ENCODE measurements around the gene SLC17A5. TPM values are rescaled to one million over a fixed set of nuclear protein-coding genes. Genes with fewer than 3 reads are reported as not detected.
A peak's percentile ranks its signal among the peaks of the same experiment; 100 is the strongest.
"Not testable (repeated sequence)": the region's sequence is repeated elsewhere in the genome, so short reads cannot be mapped to it uniquely, and the experiment has no call there.

SLC17A5 gene
- total RNA-seq, 1 experiment from 2014 or later = 6.1 TPM

DNA sequence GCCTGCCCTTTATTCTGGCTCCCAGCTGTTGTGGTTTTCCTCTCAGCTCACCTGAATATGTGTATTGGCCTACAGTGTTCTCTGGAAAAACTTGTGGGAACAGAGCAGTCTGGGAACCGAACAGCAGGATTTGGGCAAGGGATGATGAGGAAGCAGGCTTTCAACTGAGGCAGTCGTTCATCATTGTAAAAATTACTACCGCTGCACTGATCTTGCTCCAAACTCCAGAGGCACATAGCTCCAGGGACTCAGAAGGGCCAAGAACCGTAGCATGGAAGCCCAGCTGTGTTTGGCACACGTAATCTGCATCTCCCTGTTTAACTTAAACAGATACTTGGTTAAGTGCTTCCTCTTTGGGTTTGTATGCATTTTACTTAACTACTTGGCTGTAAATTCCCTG, 84.7 kb downstream of the SLC17A5 start:
- no peak overlapping the region for H3K27ac Mint-ChIP-seq (ENCODE audit: low read depth, unreplicated experiment)
- POLR2A ChIA-PET = interaction anchor here (1.8 to 7.1 kb wide), 3 partner anchors 11 to 48 kb away, joined by 7 to 55 read pairs (median 48); partner anchors contain the start of gene EEF1A1
- H3K4me1 Mint-ChIP-seq (ENCODE audit: insufficient read depth, unreplicated experiment) = peaks cover 10% of the 10 kb centered on the region
- TF ChIP-seq, protein P1, sequence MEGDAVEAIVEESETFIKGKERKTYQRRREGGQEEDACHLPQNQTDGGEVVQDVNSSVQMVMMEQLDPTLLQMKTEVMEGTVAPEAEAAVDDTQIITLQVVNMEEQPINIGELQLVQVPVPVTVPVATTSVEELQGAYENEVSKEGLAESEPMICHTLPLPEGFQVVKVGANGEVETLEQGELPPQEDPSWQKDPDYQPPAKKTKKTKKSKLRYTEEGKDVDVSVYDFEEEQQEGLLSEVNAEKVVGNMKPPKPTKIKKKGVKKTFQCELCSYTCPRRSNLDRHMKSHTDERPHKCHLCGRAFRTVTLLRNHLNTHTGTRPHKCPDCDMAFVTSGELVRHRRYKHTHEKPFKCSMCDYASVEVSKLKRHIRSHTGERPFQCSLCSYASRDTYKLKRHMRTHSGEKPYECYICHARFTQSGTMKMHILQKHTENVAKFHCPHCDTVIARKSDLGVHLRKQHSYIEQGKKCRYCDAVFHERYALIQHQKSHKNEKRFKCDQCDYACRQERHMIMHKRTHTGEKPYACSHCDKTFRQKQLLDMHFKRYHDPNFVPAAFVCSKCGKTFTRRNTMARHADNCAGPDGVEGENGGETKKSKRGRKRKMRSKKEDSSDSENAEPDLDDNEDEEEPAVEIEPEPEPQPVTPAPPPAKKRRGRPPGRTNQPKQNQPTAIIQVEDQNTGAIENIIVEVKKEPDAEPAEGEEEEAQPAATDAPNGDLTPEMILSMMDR (IDR thresholded peaks at IDR 0.05; ENCODE audit: unreplicated experiment) = no peak
- no peak for DNase-seq (ENCODE audit: unreplicated experiment)
- intact Hi-C loops (cut with micrococcal nuclease) = loop anchor here (5.0 kb wide), 1 partner anchor 47 kb away; the partner anchor contains the start of gene EEF1A1
- H3K27me3 Mint-ChIP-seq (ENCODE audit: insufficient read depth, unreplicated experiment) = no peaks in the 10 kb centered on the region
- no peaks in the 10 kb centered on the region for H3K9me3 Mint-ChIP-seq (ENCODE audit: unreplicated experiment)
- H3K4me3 Mint-ChIP-seq (ENCODE audit: unreplicated experiment) = no peak overlapping the region
- CTCF ChIA-PET = no interaction called here
- BruUV-seq (replicated peaks) = no TSS peak
- no peaks in the 10 kb centered on the region for H3K36me3 Mint-ChIP-seq (ENCODE audit: insufficient read depth, unreplicated experiment)

DNA sequence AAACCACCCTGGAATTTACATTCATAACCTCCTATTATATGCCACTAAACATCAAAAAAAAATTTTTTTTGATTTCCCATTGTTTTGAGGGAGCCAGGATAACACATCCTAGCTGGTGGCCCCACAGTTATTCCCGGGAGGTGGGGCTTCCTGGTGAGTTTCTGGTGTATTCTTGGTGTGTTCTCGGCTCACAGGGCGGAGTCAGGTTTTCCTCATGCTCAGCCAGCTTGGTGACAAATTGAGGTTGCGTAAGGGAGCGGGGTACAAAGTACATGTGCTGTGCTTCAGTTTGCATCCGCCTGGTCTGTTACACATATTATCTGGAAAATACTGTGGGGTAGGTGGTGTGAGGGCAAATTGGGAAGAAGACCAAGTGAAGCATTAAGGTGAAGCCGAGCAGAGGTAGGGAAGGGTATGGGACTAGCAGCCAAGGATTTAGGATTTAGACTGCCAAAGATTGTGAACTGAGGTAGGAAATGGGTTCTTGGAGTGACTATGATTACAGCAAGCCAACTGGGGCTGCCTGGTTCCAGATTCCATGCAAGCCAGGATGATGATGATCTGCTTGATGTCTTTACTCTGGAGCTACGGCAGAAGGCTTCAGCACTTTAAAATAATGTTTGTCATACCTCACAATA, 86.7 kb downstream of the SLC17A5 start:
- TF ChIP-seq, protein P1 (IDR thresholded peaks at IDR 0.05; ENCODE audit: unreplicated experiment) = no peak
- peaks cover 10% of the 10 kb centered on the region for H3K4me1 Mint-ChIP-seq (ENCODE audit: insufficient read depth, unreplicated experiment)
- ChIA-PET POLR2A (interaction anchor here (0.7 to 7.1 kb wide), 7 partner anchors 9 to 105 kb away, joined by 3 to 55 read pairs (median 6); partner anchors contain the start of genes EEF1A1 and MTO1), CTCF (interaction anchor here (1.6 kb wide), 1 partner anchor 11 kb away, joined by 7 read pairs; no protein-coding TSS in a partner anchor)
- no peaks in the 10 kb centered on the region for H3K27me3 Mint-ChIP-seq (ENCODE audit: insufficient read depth, unreplicated experiment)
- H3K27ac Mint-ChIP-seq (ENCODE audit: low read depth, unreplicated experiment) = peak overlapping the region; percentile 77
- intact Hi-C loops (cut with micrococcal nuclease) = loop anchor here (5.0 kb wide), 1 partner anchor 45 kb away; the partner anchor contains the start of gene EEF1A1
- no TSS peak for BruUV-seq (replicated peaks)
- DNase-seq (ENCODE audit: unreplicated experiment) = peak; percentile 88
- no peaks in the 10 kb centered on the region for H3K9me3 Mint-ChIP-seq (ENCODE audit: unreplicated experiment)
- H3K36me3 Mint-ChIP-seq (ENCODE audit: insufficient read depth, unreplicated experiment) = no peaks in the 10 kb centered on the region
- peak overlapping the region; percentile 21 for H3K4me3 Mint-ChIP-seq (ENCODE audit: unreplicated experiment)

GRCh38 chr6:73566486-73566871, 87.3 kb downstream of the SLC17A5 start:
- Mint-ChIP-seq H3K27ac (ENCODE audit: low read depth, unreplicated experiment) (peak overlapping the region; percentile 77), H3K4me3 (ENCODE audit: unreplicated experiment) (peak overlapping the region; percentile 21)
- H3K9me3 Mint-ChIP-seq (ENCODE audit: unreplicated experiment); DNase-seq (ENCODE audit: unreplicated experiment); BruUV-seq (replicated peaks); H3K36me3 Mint-ChIP-seq (ENCODE audit: insufficient read depth, unreplicated experiment); H3K4me1 Mint-ChIP-seq (ENCODE audit: insufficient read depth, unreplicated experiment); H3K27me3 Mint-ChIP-seq (ENCODE audit: insufficient read depth, unreplicated experiment): not testable (repeated sequence)
- POLR2A ChIA-PET = interaction anchor here (0.7 to 7.1 kb wide), 7 partner anchors 9 to 105 kb away, joined by 3 to 55 read pairs (median 6); partner anchors contain the start of genes EEF1A1 and MTO1
- intact Hi-C loops (cut with micrococcal nuclease) = loop anchor here (5.0 kb wide), 1 partner anchor 44 kb away; the partner anchor contains the start of gene EEF1A1
- CTCF ChIA-PET = interaction anchor here (1.6 kb wide), 1 partner anchor 11 kb away, joined by 7 read pairs; no protein-coding TSS in a partner anchor

DNA sequence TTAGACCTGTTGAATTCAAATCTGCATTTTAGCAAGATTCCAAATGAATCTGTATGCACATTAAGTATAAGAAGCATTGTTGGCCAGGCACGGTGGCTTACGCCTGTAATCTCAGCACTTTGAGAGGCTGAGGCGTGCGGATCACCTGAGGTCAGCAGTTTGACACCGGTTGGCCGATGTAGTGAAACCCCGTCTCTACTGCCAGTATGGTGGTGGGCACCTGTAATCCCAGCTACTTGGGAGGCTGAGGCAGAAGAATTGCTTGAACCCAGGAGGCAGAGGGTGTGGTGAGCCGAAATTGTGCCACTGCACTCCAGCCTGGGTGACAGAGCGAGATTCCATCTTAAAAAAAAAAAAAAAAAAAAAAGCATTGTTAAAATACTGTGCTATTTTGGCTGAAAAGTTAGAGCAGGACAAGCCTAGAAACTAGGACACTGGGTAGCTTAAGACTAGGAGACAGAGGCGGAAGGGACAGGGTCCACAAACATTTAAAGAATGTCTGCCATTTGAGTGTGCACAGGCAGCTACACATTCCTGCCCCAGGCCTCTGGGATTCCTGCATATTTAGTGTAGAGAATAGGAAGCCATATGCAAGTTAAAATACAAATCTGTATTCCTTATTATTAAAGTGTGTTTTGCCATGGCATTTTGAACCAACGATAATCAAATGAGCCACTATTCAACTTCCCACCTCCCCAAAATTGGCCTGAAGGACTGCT, 87.9 kb downstream of the SLC17A5 start:
- Mint-ChIP-seq H3K36me3 (ENCODE audit: insufficient read depth, unreplicated experiment) (no peaks in the 10 kb centered on the region), H3K9me3 (ENCODE audit: unreplicated experiment) (no peaks in the 10 kb centered on the region), H3K4me3 (ENCODE audit: unreplicated experiment) (no peak overlapping the region), H3K27me3 (ENCODE audit: insufficient read depth, unreplicated experiment) (no peaks in the 10 kb centered on the region), H3K4me1 (ENCODE audit: insufficient read depth, unreplicated experiment) (peaks cover 10% of the 10 kb centered on the region), H3K27ac (ENCODE audit: low read depth, unreplicated experiment) (no peak overlapping the region)
- CTCF ChIA-PET = interaction anchor here (1.6 kb wide), 1 partner anchor 12 kb away, joined by 7 read pairs; no protein-coding TSS in a partner anchor
- intact Hi-C loops (cut with micrococcal nuclease) = loop anchor here (5.0 kb wide), 1 partner anchor 44 kb away; the partner anchor contains the start of gene EEF1A1
- TF ChIP-seq, protein P1 (IDR thresholded peaks at IDR 0.05; ENCODE audit: unreplicated experiment) = no peak
- POLR2A ChIA-PET = interaction anchor here (1.2 to 7.1 kb wide), 5 partner anchors 8 to 50 kb away, joined by 5 to 55 read pairs (median 9); partner anchors contain the start of gene EEF1A1
- no TSS peak for BruUV-seq (replicated peaks)
- DNase-seq (ENCODE audit: unreplicated experiment) = no peak
